WTC11 (cell line): ENCODE results near the gene SCAANT1. TPM values are rescaled to one million over a fixed set of nuclear protein-coding genes. Genes with fewer than 3 reads are reported as not detected.

ENCODE experiments used
- ATAC-seq: fragments of 200-7000 bp; cut with Tn5 transposase; 2 replicates; pipeline ENCODE4 v1.10.0; 2021; ENCODE audit warnings: mild to moderate bottlenecking, moderate library complexity
- CTCF ChIA-PET: fragments of 300-600 bp; sonication (Branson Sonifier 250); formaldehyde crosslinking; loops from one replicate; lab custom pipeline; 2021; ENCODE audit warnings: antibody characterized with exemption; lab: Charles Lee
- POLR2A ChIA-PET: fragments of 350-600 bp; sonication (Branson Sonifier 250); formaldehyde crosslinking; loops from one replicate; lab custom pipeline; 2021; ENCODE audit warnings: antibody characterized with exemption; lab: Charles Lee
- DNase-seq: peaks from one replicate; pipeline ENCODE4 v3.0.0; 2021; ENCODE audit warnings: low spot score
- H3K27ac Mint-ChIP-seq: 2 replicates; pipeline ENCODE4 v1.8.0; 2021; ENCODE audit warnings: mixed read lengths
- H3K27me3 Mint-ChIP-seq: 2 replicates; pipeline ENCODE4 v1.8.0; 2021; ENCODE audit warnings: low read depth, mild to moderate bottlenecking, moderate library complexity, mixed read lengths
- H3K36me3 Mint-ChIP-seq: 2 replicates; pipeline ENCODE4 v1.8.0; 2021; ENCODE audit warnings: mixed read lengths
- H3K4me1 Mint-ChIP-seq: 2 replicates; pipeline ENCODE4 v1.8.0; 2022; ENCODE audit warnings: mixed read lengths
- H3K4me3 Mint-ChIP-seq: 2 replicates; pipeline ENCODE4 v1.8.0; 2021; ENCODE audit warnings: mild to moderate bottlenecking, moderate library complexity, mixed read lengths
- H3K9me3 Mint-ChIP-seq: 2 replicates; pipeline ENCODE4 v1.8.0; 2021; ENCODE audit warnings: mixed read lengths
- ERG ChIP-seq: fragments of 250-450 bp; sonication (Bioruptor Pico); IDR thresholded peaks from 2 replicates; pipeline ENCODE4 v1.8.0; 2021; ENCODE audit warnings: mild to moderate bottlenecking
- FOXJ3 ChIP-seq: sonication (generic); formaldehyde crosslinking; IDR thresholded peaks from 2 replicates; pipeline ENCODE4 v1.9.0; 2021; ENCODE audit warnings: missing genetic modification reagents, mild to moderate bottlenecking, borderline replicate concordance
- MAX ChIP-seq: sonication (generic); formaldehyde crosslinking; IDR thresholded peaks from 2 replicates; pipeline ENCODE4 v1.8.0; 2022; ENCODE audit warnings: mild to moderate bottlenecking, missing genetic modification reagents
- MLX ChIP-seq: sonication (generic); formaldehyde crosslinking; IDR thresholded peaks from 2 replicates; pipeline ENCODE4 v1.8.1; 2023; ENCODE audit warnings: mild to moderate bottlenecking, missing genetic modification reagents, moderate library complexity
- PRRX2 ChIP-seq: fragments of 250-450 bp; sonication (Bioruptor Pico); IDR thresholded peaks from 2 replicates; pipeline ENCODE4 v1.8.0; 2021; ENCODE audit warnings: mild to moderate bottlenecking
- RELA ChIP-seq: sonication (generic); formaldehyde crosslinking; IDR thresholded peaks from 2 replicates; pipeline ENCODE4 v1.8.1; 2022; ENCODE audit warnings: missing genetic modification reagents, mild to moderate bottlenecking, borderline replicate concordance
- SOX15 ChIP-seq: fragments of 250-450 bp; sonication (Bioruptor Pico); IDR thresholded peaks from 2 replicates; pipeline ENCODE4 v1.9.0; 2021; ENCODE audit warnings: mild to moderate bottlenecking
- STAT6 ChIP-seq: sonication (generic); formaldehyde crosslinking; conservative IDR thresholded peaks from 2 replicates; pipeline ENCODE4 v1.8.1; 2023; ENCODE audit warnings: mild to moderate bottlenecking, low read depth, missing genetic modification reagents, moderate library complexity
- USF2 ChIP-seq: sonication (generic); formaldehyde crosslinking; IDR thresholded peaks from 2 replicates; pipeline ENCODE4 v1.8.1; 2023; ENCODE audit warnings: mild to moderate bottlenecking, missing genetic modification reagents, moderate library complexity
- ZBTB21 ChIP-seq: sonication (generic); formaldehyde crosslinking; IDR thresholded peaks from 2 replicates; pipeline ENCODE4 v1.8.1; 2023; ENCODE audit warnings: mild to moderate bottlenecking, missing genetic modification reagents, borderline replicate concordance
- ZBTB43 ChIP-seq: sonication (generic); formaldehyde crosslinking; IDR thresholded peaks from 2 replicates; pipeline ENCODE4 v1.8.1; 2023; ENCODE audit warnings: mild to moderate bottlenecking, missing genetic modification reagents
- ZNF263 ChIP-seq: sonication (generic); formaldehyde crosslinking; IDR thresholded peaks from 2 replicates; pipeline ENCODE4 v1.8.1; 2022; ENCODE audit warnings: low read depth, mild to moderate bottlenecking, moderate library complexity, missing genetic modification reagents
- ZNF416 ChIP-seq: fragments of 250-450 bp; sonication (Bioruptor Pico); IDR thresholded peaks from 2 replicates; pipeline ENCODE4 v1.9.0; 2021; ENCODE audit warnings: mild to moderate bottlenecking, inconsistent platforms
- ZNF425 ChIP-seq: fragments of 250-450 bp; sonication (Bioruptor Pico); conservative IDR thresholded peaks from 2 replicates; pipeline ENCODE4 v1.9.0; 2021; ENCODE audit warnings: mild to moderate bottlenecking
- total RNA-seq: library from RNA; stranded (reverse); gene quantifications from 3 replicates; pipeline ENCODE4 v1.2.3, GENCODE V29; 2021

Gene SCAANT1
- total RNA-seq, 1 experiment from 2014 or later: 1.3 TPM

GRCh38 chr3:63905731-63906620, 6.2 kb downstream of the SCAANT1 start (continued):
- TF ChIP-seq STAT6 (CRISPR knock-in tag) (no peak), ZNF416 (CRISPR knock-in tag) (no peak), ERG (CRISPR knock-in tag) (no peak), ZBTB43 (CRISPR knock-in tag) (no peak)

- no peaks in the 10 kb centered on the region for H3K27me3 Mint-ChIP-seq
- ATAC-seq (no peak), DNase-seq (no peak)
- POLR2A ChIA-PET: no interaction called here
- TF ChIP-seq PRRX2 (CRISPR knock-in tag) (no peak), USF2 (no peak), MLX (CRISPR knock-in tag) (no peak), ZNF263 (CRISPR knock-in tag) (no peak)
- H3K36me3 Mint-ChIP-seq: peaks cover 9% of the 10 kb centered on the region
- CTCF ChIA-PET: no interaction called here
- peaks cover 8% of the 10 kb centered on the region for H3K4me1 Mint-ChIP-seq
- H3K9me3 Mint-ChIP-seq: peaks cover 4% of the 10 kb centered on the region; the same call in 1 of the 2 replicates
- no peak overlapping the region for H3K4me3 Mint-ChIP-seq
- H3K27ac Mint-ChIP-seq: no peak overlapping the region
These were observed 11.7 kb downstream of the SCAANT1 start for GRCh38 chr3:63900459-63900858.

- DNase-seq (no peak), ATAC-seq (no peak)
- H3K27me3 Mint-ChIP-seq: no peaks in the 10 kb centered on the region
- peaks cover 12% of the 10 kb centered on the region for H3K4me1 Mint-ChIP-seq
- ChIA-PET POLR2A (no interaction called here), CTCF (no interaction called here)
- H3K4me3 Mint-ChIP-seq: no peak overlapping the region
- TF ChIP-seq RELA (no peak), ZNF425 (CRISPR knock-in tag) (no peak), STAT6 (CRISPR knock-in tag) (no peak), SOX15 (CRISPR knock-in tag) (no peak), FOXJ3 (CRISPR knock-in tag) (no peak), ZBTB21 (no peak), USF2 (no peak), MAX (no peak)
- H3K9me3 Mint-ChIP-seq: peaks cover 4% of the 10 kb centered on the region; the same call in 1 of the 2 replicates
- peak overlapping the region; percentile 48; the same call in 1 of the 2 replicates for H3K27ac Mint-ChIP-seq
- peaks cover 9% of the 10 kb centered on the region for H3K36me3 Mint-ChIP-seq
These were observed 12.2 kb downstream of the SCAANT1 start for GRCh38 chr3:63900010-63900409.
